CD4-positive, alpha-beta T cell (primary cell): ENCODE results near the gene ANO2. TPM values are rescaled to one million over a fixed set of nuclear protein-coding genes. Genes with fewer than 3 reads are reported as not detected.

Experiments
- ATAC-seq: fragments of 200-7000 bp; cut with Tn5 transposase; one replicate; pipeline ENCODE4 v1.10.0; 2022; ENCODE audit warnings: mild to moderate bottlenecking; ENCODE audit not compliant: poor library complexity
- CTCF ChIA-PET: fragments of 350-600 bp; sonication (Branson Sonifier 250); formaldehyde crosslinking; loops from one replicate; lab custom pipeline; 2021; ENCODE audit warnings: antibody characterized with exemption, inconsistent platforms; lab: Charles Lee
- POLR2A ChIA-PET: fragments of 350-600 bp; sonication (Branson Sonifier 250); formaldehyde crosslinking; loops from one replicate; lab custom pipeline; 2021; ENCODE audit warnings: antibody characterized with exemption, inconsistent platforms; lab: Charles Lee
- DNase-seq, 14 experiments: peaks; one replicate each; pipeline ENCODE4 v3.0.0-alpha.2; 2013 to 2020; ENCODE audit warnings: mixed read lengths in 2 of 14
- H3K27ac ChIP-seq, 2 donors: one replicate each; pipeline versions ENCODE4 v1.5.1 to v1.7.0; 2013; ENCODE audit warnings: low read length in 2 of 2, low read depth in 1 of 2, mild to moderate bottlenecking in 1 of 2
- H3K27me3 ChIP-seq, 2 experiments: 1 replicate in 1 of 2; 2 replicates in 1 of 2; pipeline versions ENCODE4 v1.6.1 to v1.7.0; 2013; ENCODE audit warnings: low read length in 2 of 2, control low read depth in 1 of 2, mild to moderate bottlenecking in 1 of 2, moderate library complexity in 1 of 2; ENCODE audit not compliant: insufficient read depth in 2 of 2, control insufficient read depth in 1 of 2
- H3K36me3 ChIP-seq: one replicate; pipeline ENCODE4 v1.6.1; 2013; ENCODE audit warnings: low read length, control low read depth; ENCODE audit not compliant: insufficient read depth
- H3K4me1 ChIP-seq: one replicate; pipeline ENCODE4 v1.6.1; 2013; ENCODE audit warnings: low read length, control low read depth; ENCODE audit not compliant: insufficient read depth
- H3K4me3 ChIP-seq: one replicate; pipeline ENCODE4 v1.5.1; 2013; ENCODE audit warnings: mild to moderate bottlenecking, low read length, moderate library complexity
- H3K9me3 ChIP-seq, 2 experiments: 1 replicate in 1 of 2; 2 replicates in 1 of 2; pipeline versions ENCODE4 v1.6.1 to v1.7.0; 2013; ENCODE audit warnings: low read length in 2 of 2, mild to moderate bottlenecking in 2 of 2, control low read depth in 1 of 2, moderate library complexity in 1 of 2; ENCODE audit not compliant: control insufficient read depth in 1 of 2, insufficient read depth in 1 of 2
- H3K27ac Mint-ChIP-seq: one replicate; pipeline ENCODE4 v1.8.0; 2020; ENCODE audit warnings: mixed read lengths
- H3K27me3 Mint-ChIP-seq: one replicate; pipeline ENCODE4 v1.8.0; 2021; ENCODE audit warnings: mixed read lengths
- H3K36me3 Mint-ChIP-seq: one replicate; pipeline ENCODE4 v1.8.0; 2021; ENCODE audit warnings: low read depth, mixed read lengths
- H3K4me1 Mint-ChIP-seq: one replicate; pipeline ENCODE4 v1.8.0; 2021; ENCODE audit warnings: low read depth, mixed read lengths
- H3K4me3 Mint-ChIP-seq: one replicate; pipeline ENCODE4 v1.8.0; 2020; ENCODE audit warnings: mild to moderate bottlenecking, mixed read lengths
- H3K9me3 Mint-ChIP-seq: one replicate; pipeline ENCODE4 v1.8.0; 2020; ENCODE audit warnings: mixed read lengths
- CTCF ChIP-seq: fragments of 200-600 bp; IDR thresholded peaks from one replicate; pipeline ENCODE4 v1.8.0; 2022; ENCODE audit warnings: antibody characterized with exemption, mild to moderate bottlenecking
- intact Hi-C, 2 experiments: fragments of 100-400 bp; cut with DNase I in 1 of 2; cut with micrococcal nuclease in 1 of 2; formaldehyde crosslinking; loops; one replicate each; pipeline versions ENCODE4 v1.15.1 to v1.9.0; 2023 to 2025; cut with DNase I, micrococcal nuclease
- total RNA-seq, 174 experiments: library from RNA in 2 of 174; stranded (reverse) in 2 of 174; gene quantifications; one replicate each; pipeline ENCODE4 v1.2.3 and lab custom pipeline; 2021 to 2026

Gene ANO2
- total RNA-seq, 2 experiments from 2014 or later, result not detected

GRCh38 chr12:5976711-5977110 is 31.7 kb upstream of the ANO2 start:
- POLR2A ChIA-PET, result no interaction called here
- intact Hi-C loops, result no loop called here
- no peaks in the 10 kb centered on the region for H3K4me1 Mint-ChIP-seq
- Histone ChIP-seq H3K4me1 (no peaks in the 10 kb centered on the region), H3K9me3 (no peaks in the 10 kb centered on the region), H3K27me3 (peaks cover 0 to 8% of the 10 kb centered on the region in 2 experiments), H3K4me3 (no peak overlapping the region), H3K36me3 (no peaks in the 10 kb centered on the region), H3K27ac (no peak overlapping the region)
- no peak for ATAC-seq
- H3K27me3 Mint-ChIP-seq, result peaks cover 29% of the 10 kb centered on the region
- TF ChIP-seq CTCF, result no peak
- H3K27ac Mint-ChIP-seq, result no peak overlapping the region
- no peaks in the 10 kb centered on the region for H3K9me3 Mint-ChIP-seq
- DNase-seq, result no peak
- H3K4me3 Mint-ChIP-seq, result no peak overlapping the region
- CTCF ChIA-PET, result no interaction called here
- no peaks in the 10 kb centered on the region for H3K36me3 Mint-ChIP-seq

- ChIA-PET CTCF (no interaction called here), POLR2A (no interaction called here)
- no peak for TF ChIP-seq CTCF
- intact Hi-C loops, result no loop called here
- DNase-seq (no peak), ATAC-seq (no peak)
- H3K36me3 ChIP-seq, result no peaks in the 10 kb centered on the region
- Mint-ChIP-seq H3K27me3 (peaks cover 29% of the 10 kb centered on the region), H3K4me1 (no peaks in the 10 kb centered on the region), H3K27ac (no peak overlapping the region), H3K9me3 (no peaks in the 10 kb centered on the region), H3K4me3 (no peak overlapping the region), H3K36me3 (no peaks in the 10 kb centered on the region)
- no peaks in the 10 kb centered on the region for H3K9me3 ChIP-seq
- H3K4me3 ChIP-seq, result no peak overlapping the region
- no peaks in the 10 kb centered on the region for H3K4me1 ChIP-seq
- no peak overlapping the region for H3K27ac ChIP-seq
- peaks cover 0 to 8% of the 10 kb centered on the region in 2 experiments for H3K27me3 ChIP-seq
Observed at GRCh38 chr12:5976196-5976595, 31.1 kb upstream of the ANO2 start.

- Histone ChIP-seq H3K27me3 (peaks cover 8 to 9% of the 10 kb centered on the region in 2 experiments), H3K4me3 (no peak overlapping the region), H3K4me1 (no peaks in the 10 kb centered on the region), H3K27ac (no peak overlapping the region), H3K9me3 (no peaks in the 10 kb centered on the region), H3K36me3 (no peaks in the 10 kb centered on the region)
- H3K27ac Mint-ChIP-seq, result no peak overlapping the region
- H3K4me1 Mint-ChIP-seq, result no peaks in the 10 kb centered on the region
- no peaks in the 10 kb centered on the region for H3K9me3 Mint-ChIP-seq
- ATAC-seq, result no peak
- no peak for TF ChIP-seq CTCF
- no peak overlapping the region for H3K4me3 Mint-ChIP-seq
- no peaks in the 10 kb centered on the region for H3K36me3 Mint-ChIP-seq
- DNase-seq, result no peak
- POLR2A ChIA-PET, result no interaction called here
- CTCF ChIA-PET, result no interaction called here
- intact Hi-C loops, result no loop called here
- peaks cover 29% of the 10 kb centered on the region for H3K27me3 Mint-ChIP-seq
Observed at GRCh38 chr12:5973461-5974115, 28.5 kb upstream of the ANO2 start.
